OCI-LY1 (cell line): ENCODE data around the gene COL26A1.

Experiments
- H2AFZ ChIP-seq: fragments of 200-600 bp; sonication (generic), shearing (Covaris generic); 2 replicates; pipeline ENCODE4 v1.6.0; 2014; ENCODE audit warnings: antibody characterized with exemption, mild to moderate bottlenecking, low read length
- H3F3A ChIP-seq: fragments of 200-600 bp; sonication (generic), shearing (Covaris generic); 2 replicates; pipeline ENCODE4 v1.6.0; 2014; ENCODE audit warnings: mild to moderate bottlenecking, antibody characterized with exemption, low read length, moderate library complexity; ENCODE audit not compliant: insufficient read depth
- H3K27ac ChIP-seq: fragments of 200-600 bp; sonication (generic); 2 replicates; pipeline ENCODE4 v1.5.1; 2014; ENCODE audit warnings: low read length, mixed run types, mild to moderate bottlenecking, low read depth; ENCODE audit not compliant: poor library complexity, severe bottlenecking
- H3K27me3 ChIP-seq: fragments of 200-600 bp; sonication (generic); 2 replicates; pipeline ENCODE4 v1.6.0; 2014; ENCODE audit warnings: antibody characterized with exemption, mild to moderate bottlenecking, low read length, moderate library complexity; ENCODE audit not compliant: insufficient read depth
- H3K36me3 ChIP-seq: fragments of 200-600 bp; sonication (generic); 2 replicates; pipeline ENCODE4 v1.6.1; 2014; ENCODE audit warnings: mild to moderate bottlenecking, antibody characterized with exemption, low read length, moderate library complexity, mixed read lengths; ENCODE audit not compliant: insufficient read depth
- H3K4me1 ChIP-seq: fragments of 200-600 bp; sonication (generic); 2 replicates; pipeline ENCODE4 v1.5.1; 2014; ENCODE audit warnings: mild to moderate bottlenecking, low read length, moderate library complexity; ENCODE audit not compliant: insufficient read depth, severe bottlenecking
- H3K4me2 ChIP-seq: fragments of 200-600 bp; sonication (generic), shearing (Covaris generic); 2 replicates; pipeline ENCODE4 v1.6.1; 2014; ENCODE audit warnings: low read length
- H3K4me3 ChIP-seq: fragments of 200-600 bp; sonication (generic); 2 replicates; pipeline ENCODE4 v1.5.1; 2014; ENCODE audit warnings: low read length, low read depth, mild to moderate bottlenecking, mixed read lengths; ENCODE audit not compliant: poor library complexity, severe bottlenecking
- H3K79me2 ChIP-seq: fragments of 200-600 bp; shearing (Covaris generic); 2 replicates; pipeline ENCODE4 v1.6.1; 2016; ENCODE audit warnings: mixed run types, low read length, mixed read lengths; ENCODE audit not compliant: insufficient read depth
- H3K9ac ChIP-seq: fragments of 200-600 bp; sonication (generic), shearing (Covaris generic); 2 replicates; pipeline ENCODE4 v1.6.1; 2014; ENCODE audit warnings: mild to moderate bottlenecking, low read length, mixed read lengths
- H3K9me2 ChIP-seq: fragments of 200-600 bp; sonication (generic), shearing (Covaris generic); 2 replicates; pipeline ENCODE4 v1.6.1; 2014; ENCODE audit warnings: low read depth, mild to moderate bottlenecking, low read length, mixed read lengths
- H3K9me3 ChIP-seq: fragments of 200-600 bp; shearing (Covaris generic); 2 replicates; pipeline ENCODE4 v1.6.1; 2014; ENCODE audit warnings: low read length, mixed read lengths
- H4K20me1 ChIP-seq: fragments of 200-600 bp; sonication (generic), shearing (Covaris generic); 2 replicates; pipeline ENCODE4 v1.6.0; 2016; ENCODE audit warnings: mild to moderate bottlenecking, low read length; ENCODE audit not compliant: insufficient read depth
- EZH2 ChIP-seq: fragments of 200-600 bp; sonication (generic), shearing (Covaris generic); IDR thresholded peaks from 2 replicates; pipeline ENCODE4 v1.8.0; 2017; ENCODE audit warnings: borderline replicate concordance, mixed run types, mild to moderate bottlenecking, antibody characterized with exemption, low read length, moderate library complexity, mixed read lengths
- TF ChIP-seq, protein P1 (sequence below): fragments of 200-600 bp; sonication (generic), shearing (Covaris generic); IDR thresholded peaks from 2 replicates; pipeline ENCODE4 v1.5.1; 2017; ENCODE audit warnings: mild to moderate bottlenecking, antibody characterized with exemption, low read length, moderate library complexity, mixed read lengths

The COL26A1 gene

DNA sequence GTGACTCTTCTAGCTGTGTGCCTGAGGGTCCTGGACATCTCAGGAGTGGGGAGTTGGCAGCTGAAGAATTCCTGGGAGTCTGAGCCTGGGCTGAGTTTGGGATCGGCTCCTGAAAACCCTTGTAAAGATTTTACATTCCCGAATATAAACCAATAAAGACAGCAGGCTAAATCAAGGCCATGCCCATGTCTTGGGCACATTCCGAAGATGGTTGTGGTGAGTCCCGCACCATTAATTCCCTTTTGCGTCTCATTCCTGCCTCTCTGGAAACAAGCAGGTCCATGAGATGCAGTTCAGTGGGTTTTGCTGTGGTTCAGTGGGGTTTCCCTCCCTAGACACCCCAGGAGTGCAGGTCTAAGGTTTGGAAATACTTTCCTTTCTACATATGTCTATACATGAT is 90.9 kb downstream of the COL26A1 start:
- no peak overlapping the region for H2AFZ ChIP-seq
- H4K20me1 ChIP-seq: no peaks in the 10 kb centered on the region
- H3K9me3 ChIP-seq: no peaks in the 10 kb centered on the region
- H3K4me1 ChIP-seq: no peaks in the 10 kb centered on the region
- no peaks in the 10 kb centered on the region for H3F3A ChIP-seq
- H3K36me3 ChIP-seq: no peaks in the 10 kb centered on the region
- no peak overlapping the region for H3K4me3 ChIP-seq
- no peak overlapping the region for H3K27ac ChIP-seq
- 0 out of 2 replicates have a peak, but pooled peaks cover 3% of the 10 kb centered on the region for H3K27me3 ChIP-seq
- H3K9ac ChIP-seq: no peak overlapping the region
- TF ChIP-seq EZH2: no peak
- TF ChIP-seq, protein P1, sequence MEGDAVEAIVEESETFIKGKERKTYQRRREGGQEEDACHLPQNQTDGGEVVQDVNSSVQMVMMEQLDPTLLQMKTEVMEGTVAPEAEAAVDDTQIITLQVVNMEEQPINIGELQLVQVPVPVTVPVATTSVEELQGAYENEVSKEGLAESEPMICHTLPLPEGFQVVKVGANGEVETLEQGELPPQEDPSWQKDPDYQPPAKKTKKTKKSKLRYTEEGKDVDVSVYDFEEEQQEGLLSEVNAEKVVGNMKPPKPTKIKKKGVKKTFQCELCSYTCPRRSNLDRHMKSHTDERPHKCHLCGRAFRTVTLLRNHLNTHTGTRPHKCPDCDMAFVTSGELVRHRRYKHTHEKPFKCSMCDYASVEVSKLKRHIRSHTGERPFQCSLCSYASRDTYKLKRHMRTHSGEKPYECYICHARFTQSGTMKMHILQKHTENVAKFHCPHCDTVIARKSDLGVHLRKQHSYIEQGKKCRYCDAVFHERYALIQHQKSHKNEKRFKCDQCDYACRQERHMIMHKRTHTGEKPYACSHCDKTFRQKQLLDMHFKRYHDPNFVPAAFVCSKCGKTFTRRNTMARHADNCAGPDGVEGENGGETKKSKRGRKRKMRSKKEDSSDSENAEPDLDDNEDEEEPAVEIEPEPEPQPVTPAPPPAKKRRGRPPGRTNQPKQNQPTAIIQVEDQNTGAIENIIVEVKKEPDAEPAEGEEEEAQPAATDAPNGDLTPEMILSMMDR: no peak
- H3K9me2 ChIP-seq: peaks cover 5% of the 10 kb centered on the region; the same call in 1 of the 2 replicates
- H3K4me2 ChIP-seq: no peak overlapping the region
- H3K79me2 ChIP-seq: no peaks in the 10 kb centered on the region

DNA sequence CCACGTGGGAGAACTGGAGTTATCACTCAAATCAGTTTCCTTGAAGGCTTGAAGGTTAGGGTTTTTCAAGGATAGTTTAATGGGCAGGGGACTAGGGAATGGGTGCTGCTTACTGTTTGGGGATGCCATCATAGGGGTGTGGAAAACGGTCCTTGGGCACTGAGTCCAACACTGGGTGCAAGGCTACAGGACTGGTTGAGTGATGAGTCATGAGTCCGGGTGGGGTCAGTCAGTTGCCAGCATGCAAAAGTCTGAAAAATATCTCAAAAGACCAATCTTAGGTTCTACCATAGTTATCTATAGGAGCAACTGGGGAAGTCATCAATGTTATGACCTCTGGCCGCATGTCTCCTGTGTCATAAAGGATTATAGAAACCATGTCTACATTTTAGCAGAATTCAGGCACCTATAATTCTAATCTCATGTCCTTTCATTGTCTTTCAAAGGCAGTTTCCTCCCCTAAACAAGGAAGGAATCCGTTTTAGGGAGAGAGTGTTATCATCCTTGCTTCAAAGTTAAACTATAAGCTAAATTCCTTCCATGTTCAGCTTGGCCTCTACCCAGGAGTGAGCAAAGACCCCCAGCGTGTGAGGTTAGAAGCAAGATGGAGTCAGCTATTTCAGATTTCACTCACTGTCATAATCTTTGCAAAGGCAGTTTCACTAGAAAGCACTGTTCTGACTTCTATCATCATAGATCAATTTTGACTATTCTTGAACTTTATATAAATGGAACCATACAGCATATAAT is 94.5 kb downstream of the COL26A1 start:
- Histone ChIP-seq H3K79me2 (no peaks in the 10 kb centered on the region), H3K9ac (no peak overlapping the region), H2AFZ (no peak overlapping the region)

DNA sequence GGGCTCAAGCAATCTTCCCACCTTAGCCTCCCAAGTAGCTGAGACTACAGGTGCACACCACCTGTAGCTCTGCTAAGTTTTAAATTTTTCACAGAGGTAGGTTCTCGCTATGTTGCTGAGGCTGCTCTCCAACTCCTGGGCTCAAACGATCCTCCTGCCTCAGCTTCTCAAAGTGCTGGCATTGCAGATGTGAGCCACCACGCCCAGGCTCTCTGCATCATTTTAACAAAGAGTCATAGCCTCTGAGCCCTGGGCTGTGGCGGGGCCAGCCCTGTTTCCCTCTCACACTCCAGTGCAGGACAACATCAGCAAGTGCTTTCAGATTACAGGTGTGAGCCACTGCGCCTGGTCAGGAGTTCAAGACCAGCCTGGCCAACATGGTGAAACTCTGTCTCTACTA is 102.5 kb downstream of the COL26A1 start:
- Histone ChIP-seq H3K4me1 (no peaks in the 10 kb centered on the region), H3K9ac (no peak overlapping the region), H3K9me2 (no peaks in the 10 kb centered on the region), H3K27me3 (no peaks in the 10 kb centered on the region), H3K4me3 (no peak overlapping the region), H3F3A (no peaks in the 10 kb centered on the region), H4K20me1 (no peaks in the 10 kb centered on the region), H3K27ac (no peak overlapping the region), H3K9me3 (no peaks in the 10 kb centered on the region), H2AFZ (no peak overlapping the region), H3K4me2 (no peak overlapping the region), H3K79me2 (no peaks in the 10 kb centered on the region), H3K36me3 (no peaks in the 10 kb centered on the region)
- TF ChIP-seq, protein P1: no peak
- no peak for TF ChIP-seq EZH2

More for the DNA sequence above, 94.5 kb downstream of the COL26A1 start:
- no peak for TF ChIP-seq EZH2
- TF ChIP-seq, protein P1: no peak
- H3K36me3 ChIP-seq: no peaks in the 10 kb centered on the region
- 0 out of 2 replicates have a peak, but pooled peaks cover 3% of the 10 kb centered on the region for H3K27me3 ChIP-seq
- no peaks in the 10 kb centered on the region for H4K20me1 ChIP-seq
- no peak overlapping the region for H3K27ac ChIP-seq
- H3K4me1 ChIP-seq: no peaks in the 10 kb centered on the region
- H3K9me3 ChIP-seq: no peaks in the 10 kb centered on the region
- no peaks in the 10 kb centered on the region for H3K9me2 ChIP-seq
- H3K4me3 ChIP-seq: no peak overlapping the region
- no peak overlapping the region for H3K4me2 ChIP-seq
- no peaks in the 10 kb centered on the region for H3F3A ChIP-seq
